Measurements from ENCODE around the gene RPS6KA2. TPM values are rescaled to one million over a fixed set of nuclear protein-coding genes. Genes with fewer than 3 reads are reported as not detected.

Gene RPS6KA2
- total RNA-seq, 1 donor from 2014 or later, result 10.4 TPM

DNA sequence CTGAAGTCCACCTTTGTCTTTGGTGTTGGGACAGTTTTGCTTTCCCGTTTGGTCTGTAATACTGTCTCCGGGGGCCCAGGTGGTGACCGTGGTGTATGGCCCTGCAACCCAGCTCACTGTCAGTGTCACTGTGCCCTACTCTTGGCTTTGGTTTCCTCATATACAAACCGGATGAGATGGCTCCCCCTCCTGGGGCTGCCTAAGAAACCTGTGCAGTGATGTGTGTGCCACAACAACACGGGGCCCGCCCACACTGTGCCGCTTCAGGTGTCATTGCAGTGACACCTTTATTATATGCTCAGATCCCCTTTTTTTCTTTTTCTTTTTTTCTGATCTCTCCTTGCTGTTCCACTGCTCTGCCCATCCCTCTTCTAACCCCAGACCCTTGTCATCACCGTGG is 114.5 kb downstream of the RPS6KA2 start:
- Histone ChIP-seq H3K27ac (ENCODE audit: low read depth, low read length) (no peak overlapping the region), H3K4me3 (ENCODE audit: low read length in 3 of 3) (no peak overlapping the region), H3K27me3 (ENCODE audit: control insufficient read depth in 3 of 3, insufficient read depth in 3 of 3, low read length in 3 of 3) (no peaks in the 10 kb centered on the region), H3K4me1 (ENCODE audit: control insufficient read depth in 3 of 3, insufficient read depth in 3 of 3, low read length in 3 of 3) (no peaks in the 10 kb centered on the region), H3K9ac (ENCODE audit: low read depth in 1 of 3, low read length in 3 of 3) (no peak overlapping the region), H3K36me3 (ENCODE audit: control insufficient read depth in 3 of 3, insufficient read depth in 3 of 3, low read length in 3 of 3) (peaks cover 19 to 29% (median 28%) of the 10 kb centered on the region in 3 donors), H3K9me3 (ENCODE audit: control insufficient read depth in 3 of 3, low read length in 3 of 3) (no peaks in the 10 kb centered on the region)

DNA sequence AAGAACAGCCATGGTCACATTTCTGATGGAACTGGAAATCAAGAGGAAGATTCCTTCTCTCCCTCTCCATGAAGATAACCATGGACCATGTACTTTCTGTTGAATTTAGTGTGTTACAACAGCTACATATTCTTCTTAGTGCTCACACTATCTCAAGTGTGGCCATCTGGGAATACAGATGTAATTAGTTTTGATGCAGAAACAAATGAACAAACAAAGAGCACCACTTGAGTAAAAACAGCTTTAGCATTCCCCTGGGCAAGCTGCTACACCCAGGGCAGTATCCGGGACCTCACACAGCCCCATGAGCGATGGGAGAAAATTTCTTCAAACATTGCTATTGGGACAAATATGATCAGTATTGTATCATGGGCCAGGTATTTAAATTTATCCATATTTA is 115.7 kb downstream of the RPS6KA2 start:
- Histone ChIP-seq H3K4me3 (ENCODE audit: low read length in 3 of 3) (no peak overlapping the region), H3K9ac (ENCODE audit: low read depth in 1 of 3, low read length in 3 of 3) (no peak overlapping the region), H3K9me3 (ENCODE audit: control insufficient read depth in 3 of 3, low read length in 3 of 3) (no peaks in the 10 kb centered on the region), H3K36me3 (ENCODE audit: control insufficient read depth in 3 of 3, insufficient read depth in 3 of 3, low read length in 3 of 3) (peaks cover 27 to 40% (median 39%) of the 10 kb centered on the region in 3 donors), H3K4me1 (ENCODE audit: control insufficient read depth in 3 of 3, insufficient read depth in 3 of 3, low read length in 3 of 3) (no peaks in the 10 kb centered on the region), H3K27me3 (ENCODE audit: control insufficient read depth in 3 of 3, insufficient read depth in 3 of 3, low read length in 3 of 3) (no peaks in the 10 kb centered on the region), H3K27ac (ENCODE audit: low read depth, low read length) (no peak overlapping the region)

DNA sequence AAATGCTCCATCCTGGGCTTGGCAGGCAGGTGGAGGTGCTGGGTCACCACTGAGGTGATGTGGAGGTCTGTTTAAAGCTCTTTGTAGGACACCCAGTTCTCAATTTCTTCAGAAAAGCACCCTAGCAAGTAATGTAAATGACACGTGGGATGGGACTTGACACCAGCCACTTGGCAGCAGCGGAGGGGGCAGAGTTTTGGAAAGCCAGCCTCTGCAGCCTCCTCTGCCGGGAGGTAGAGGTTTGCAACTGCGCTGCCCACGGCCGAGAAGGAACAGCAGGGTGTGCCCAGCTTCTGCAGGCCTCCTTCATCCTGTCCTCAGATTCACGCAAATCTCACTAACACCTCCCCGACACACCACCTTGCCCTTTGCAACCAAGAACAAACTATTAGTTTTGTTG is 117.9 kb downstream of the RPS6KA2 start:
- no peak overlapping the region for H3K9ac ChIP-seq (ENCODE audit: low read depth in 1 of 3, low read length in 3 of 3)
- no peak overlapping the region for H3K27ac ChIP-seq (ENCODE audit: low read depth, low read length)
- H3K36me3 ChIP-seq (ENCODE audit: control insufficient read depth in 3 of 3, insufficient read depth in 3 of 3, low read length in 3 of 3), result peaks cover 38 to 52% (median 44%) of the 10 kb centered on the region in 3 donors
- H3K9me3 ChIP-seq (ENCODE audit: control insufficient read depth in 3 of 3, low read length in 3 of 3), result no peaks in the 10 kb centered on the region
- no peaks in the 10 kb centered on the region for H3K27me3 ChIP-seq (ENCODE audit: control insufficient read depth in 3 of 3, insufficient read depth in 3 of 3, low read length in 3 of 3)
- H3K4me3 ChIP-seq (ENCODE audit: low read length in 3 of 3), result no peak overlapping the region
- H3K4me1 ChIP-seq (ENCODE audit: control insufficient read depth in 3 of 3, insufficient read depth in 3 of 3, low read length in 3 of 3), result no peaks in the 10 kb centered on the region

DNA sequence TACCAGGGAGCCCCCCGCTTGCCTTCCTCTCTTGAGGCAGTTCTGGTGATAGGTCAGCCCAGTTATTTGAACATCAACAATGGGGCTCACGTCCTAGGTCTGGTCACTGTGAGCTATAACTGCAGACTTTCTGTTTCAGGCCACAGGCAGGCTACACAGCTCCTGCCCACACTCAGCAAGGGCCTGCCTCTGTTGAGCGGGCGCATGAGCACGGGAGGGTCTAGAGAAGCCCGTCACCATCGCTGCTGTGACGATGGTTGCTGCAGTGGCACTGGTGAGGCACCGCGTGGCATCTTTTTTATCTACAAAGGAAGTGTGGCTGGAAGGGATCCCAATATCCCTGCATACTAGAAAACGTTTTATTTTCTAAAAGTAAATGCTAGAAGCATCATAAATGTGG is 118.3 kb downstream of the RPS6KA2 start:
- no peak overlapping the region for H3K9ac ChIP-seq (ENCODE audit: low read depth in 1 of 3, low read length in 3 of 3)
- H3K9me3 ChIP-seq (ENCODE audit: control insufficient read depth in 3 of 3, low read length in 3 of 3), result no peaks in the 10 kb centered on the region
- peaks cover 42 to 53% (median 49%) of the 10 kb centered on the region in 3 donors for H3K36me3 ChIP-seq (ENCODE audit: control insufficient read depth in 3 of 3, insufficient read depth in 3 of 3, low read length in 3 of 3)

DNA sequence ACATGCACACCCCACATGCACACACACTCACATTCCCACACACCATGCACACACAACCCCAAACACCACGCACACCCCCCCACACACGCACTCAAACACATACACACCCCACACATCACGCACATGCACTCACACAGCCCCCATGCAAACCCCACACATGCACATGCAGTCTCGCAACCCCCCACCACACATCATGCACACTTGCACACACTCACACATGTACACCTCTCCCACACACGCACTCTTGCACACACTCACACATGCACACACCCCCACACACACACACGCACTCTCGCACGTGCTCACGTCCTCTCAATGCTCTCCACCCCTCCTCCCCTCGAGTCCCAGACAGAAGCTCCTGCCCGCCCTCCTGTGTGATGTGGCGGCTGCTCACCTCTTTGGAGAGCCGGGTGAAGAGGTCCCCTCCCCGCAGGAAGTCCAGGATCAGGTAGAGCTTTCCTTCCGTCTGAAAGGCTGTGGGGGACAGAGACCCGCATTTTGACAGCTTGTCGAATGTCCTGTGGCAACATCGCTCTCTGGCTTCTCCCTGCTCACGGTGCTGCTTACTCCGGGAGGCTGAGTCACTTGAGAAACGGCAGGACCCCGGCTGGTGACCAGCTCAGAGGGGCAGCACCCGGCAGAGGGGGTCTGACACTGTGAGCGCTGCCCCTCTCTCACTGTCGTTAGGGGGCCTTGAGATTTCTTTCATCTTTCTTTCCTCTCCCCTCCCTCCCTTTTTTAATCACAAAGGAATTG is 119.1 kb downstream of the RPS6KA2 start:
- H3K9me3 ChIP-seq (ENCODE audit: control insufficient read depth in 3 of 3, low read length in 3 of 3), result no peaks in the 10 kb centered on the region
- H3K4me1 ChIP-seq (ENCODE audit: control insufficient read depth in 3 of 3, insufficient read depth in 3 of 3, low read length in 3 of 3), result no peaks in the 10 kb centered on the region
- H3K27ac ChIP-seq (ENCODE audit: low read depth, low read length), result no peak overlapping the region
- peaks cover 49 to 57% (median 55%) of the 10 kb centered on the region in 3 donors for H3K36me3 ChIP-seq (ENCODE audit: control insufficient read depth in 3 of 3, insufficient read depth in 3 of 3, low read length in 3 of 3)
- no peak overlapping the region for H3K9ac ChIP-seq (ENCODE audit: low read depth in 1 of 3, low read length in 3 of 3)
- H3K4me3 ChIP-seq (ENCODE audit: low read length in 3 of 3), result no peak overlapping the region
- H3K27me3 ChIP-seq (ENCODE audit: control insufficient read depth in 3 of 3, insufficient read depth in 3 of 3, low read length in 3 of 3), result no peaks in the 10 kb centered on the region

More for the DNA sequence above, 118.3 kb downstream of the RPS6KA2 start:
- Histone ChIP-seq H3K4me3 (ENCODE audit: low read length in 3 of 3) (no peak overlapping the region), H3K27ac (ENCODE audit: low read depth, low read length) (no peak overlapping the region), H3K4me1 (ENCODE audit: control insufficient read depth in 3 of 3, insufficient read depth in 3 of 3, low read length in 3 of 3) (no peaks in the 10 kb centered on the region), H3K27me3 (ENCODE audit: control insufficient read depth in 3 of 3, insufficient read depth in 3 of 3, low read length in 3 of 3) (no peaks in the 10 kb centered on the region)

DNA sequence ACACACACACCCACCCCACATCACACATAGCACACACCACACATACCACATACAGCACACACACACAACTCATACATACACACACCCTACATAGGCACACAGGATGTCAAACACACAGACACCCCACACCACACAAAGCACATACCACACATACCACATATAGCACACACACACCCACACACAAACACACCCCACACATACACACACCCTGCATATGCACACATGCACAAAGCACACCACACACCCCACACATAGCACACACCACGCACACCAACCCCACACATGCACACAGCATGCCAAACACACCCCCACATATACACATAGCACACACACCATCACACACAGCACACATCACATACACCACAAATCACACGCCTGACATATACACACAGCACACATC is 119.7 kb downstream of the RPS6KA2 start:
- H3K4me1 ChIP-seq (ENCODE audit: control insufficient read depth in 3 of 3, insufficient read depth in 3 of 3, low read length in 3 of 3), result peaks cover 2 to 3% (median 3%) of the 10 kb centered on the region in 3 donors
- H3K36me3 ChIP-seq (ENCODE audit: control insufficient read depth in 3 of 3, insufficient read depth in 3 of 3, low read length in 3 of 3), result peaks cover 49 to 57% (median 57%) of the 10 kb centered on the region in 3 donors
- H3K27ac ChIP-seq (ENCODE audit: low read depth, low read length), result no peak overlapping the region
- H3K9me3 ChIP-seq (ENCODE audit: control insufficient read depth in 3 of 3, low read length in 3 of 3), result no peaks in the 10 kb centered on the region
- H3K9ac ChIP-seq (ENCODE audit: low read depth in 1 of 3, low read length in 3 of 3), result no peak overlapping the region
- H3K27me3 ChIP-seq (ENCODE audit: control insufficient read depth in 3 of 3, insufficient read depth in 3 of 3, low read length in 3 of 3), result no peaks in the 10 kb centered on the region
- H3K4me3 ChIP-seq (ENCODE audit: low read length in 3 of 3), result no peak overlapping the region

DNA sequence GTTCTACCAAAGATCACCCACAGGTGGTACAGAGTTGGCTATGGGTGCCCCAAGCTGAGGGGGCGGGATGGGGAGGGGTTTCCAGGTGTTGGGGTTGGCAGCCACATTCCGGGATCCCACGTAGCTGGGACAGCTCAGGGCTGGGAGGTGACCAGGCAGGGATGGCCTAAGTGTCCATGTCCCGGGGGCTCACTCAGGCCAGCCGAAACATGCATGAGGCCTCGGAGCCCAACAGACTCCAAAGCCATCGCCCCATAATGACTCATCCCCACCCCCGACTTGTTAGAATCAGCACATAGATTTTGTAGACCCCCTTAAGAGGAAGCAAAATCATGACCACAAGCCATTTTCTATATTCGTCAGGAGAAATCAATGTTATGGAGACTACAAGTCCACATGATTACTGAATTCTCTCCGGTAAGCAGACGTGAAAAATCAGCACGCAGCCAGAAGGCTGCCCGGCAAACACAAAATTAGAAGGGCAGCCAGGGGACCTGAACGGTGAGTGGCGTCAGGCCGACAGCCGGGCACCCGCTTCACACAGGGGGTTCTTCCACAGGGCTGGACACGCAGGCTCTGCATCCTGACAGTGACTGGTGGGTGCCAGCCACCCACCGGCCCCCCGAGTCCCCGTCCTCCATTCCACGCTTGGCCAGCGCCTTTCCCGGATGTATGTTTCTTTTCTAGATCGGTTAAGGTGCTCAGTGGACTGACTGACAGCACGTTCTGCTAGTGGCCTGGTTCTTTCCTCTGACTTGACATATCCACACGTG is 121.7 kb downstream of the RPS6KA2 start:
- Histone ChIP-seq H3K4me3 (ENCODE audit: low read length in 3 of 3) (no peak overlapping the region), H3K36me3 (ENCODE audit: control insufficient read depth in 3 of 3, insufficient read depth in 3 of 3, low read length in 3 of 3) (peaks cover 60 to 65% (median 62%) of the 10 kb centered on the region in 3 donors), H3K4me1 (ENCODE audit: control insufficient read depth in 3 of 3, insufficient read depth in 3 of 3, low read length in 3 of 3) (peaks cover 3 to 5% (median 4%) of the 10 kb centered on the region in 3 donors)

GRCh38 chr6:166504100-166504499 is 123.0 kb downstream of the RPS6KA2 start:
- Histone ChIP-seq H3K4me1 (ENCODE audit: control insufficient read depth in 3 of 3, insufficient read depth in 3 of 3, low read length in 3 of 3) (peaks cover 3 to 5% (median 4%) of the 10 kb centered on the region in 3 donors), H3K9ac (ENCODE audit: low read depth in 1 of 3, low read length in 3 of 3) (no peak overlapping the region), H3K36me3 (ENCODE audit: control insufficient read depth in 3 of 3, insufficient read depth in 3 of 3, low read length in 3 of 3) (peaks cover 60 to 67% (median 62%) of the 10 kb centered on the region in 3 donors), H3K4me3 (ENCODE audit: low read length in 3 of 3) (no peak overlapping the region), H3K27me3 (ENCODE audit: control insufficient read depth in 3 of 3, insufficient read depth in 3 of 3, low read length in 3 of 3) (no peaks in the 10 kb centered on the region), H3K27ac (ENCODE audit: low read depth, low read length) (no peak overlapping the region), H3K9me3 (ENCODE audit: control insufficient read depth in 3 of 3, low read length in 3 of 3) (no peaks in the 10 kb centered on the region)

More for the DNA sequence above, 121.7 kb downstream of the RPS6KA2 start:
- Histone ChIP-seq H3K9ac (ENCODE audit: low read depth in 1 of 3, low read length in 3 of 3) (no peak overlapping the region), H3K27me3 (ENCODE audit: control insufficient read depth in 3 of 3, insufficient read depth in 3 of 3, low read length in 3 of 3) (no peaks in the 10 kb centered on the region), H3K9me3 (ENCODE audit: control insufficient read depth in 3 of 3, low read length in 3 of 3) (no peaks in the 10 kb centered on the region), H3K27ac (ENCODE audit: low read depth, low read length) (no peak overlapping the region)

DNA sequence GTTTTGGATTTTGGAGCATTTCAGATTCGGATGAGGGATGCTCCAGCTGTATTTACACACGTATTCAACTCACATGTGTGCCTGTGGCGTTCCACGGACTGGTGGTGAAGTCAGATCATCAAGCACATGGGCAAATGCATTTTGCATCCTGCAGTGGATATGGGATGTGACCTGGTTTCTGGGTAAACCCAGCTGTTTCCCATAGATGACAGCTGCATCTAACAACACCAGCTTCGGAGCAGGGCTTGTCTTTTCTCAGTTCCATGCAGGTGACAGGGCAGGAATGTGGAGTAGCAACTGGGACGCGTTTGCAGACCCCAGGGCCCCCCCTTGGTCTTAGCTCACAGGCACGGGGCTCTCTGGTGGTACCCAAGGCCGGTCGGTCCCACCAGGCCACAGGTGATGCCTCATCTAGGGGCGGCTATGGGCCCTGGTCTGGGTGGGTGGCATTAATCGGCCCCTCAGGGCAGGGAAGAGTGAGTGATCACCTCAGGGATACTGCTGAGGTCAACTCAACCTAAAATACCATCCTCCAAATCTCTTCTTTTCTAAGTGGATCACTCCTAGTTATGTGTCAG is 123.8 kb downstream of the RPS6KA2 start:
- Histone ChIP-seq H3K27ac (ENCODE audit: low read depth, low read length) (no peak overlapping the region), H3K36me3 (ENCODE audit: control insufficient read depth in 3 of 3, insufficient read depth in 3 of 3, low read length in 3 of 3) (peaks cover 58 to 63% (median 59%) of the 10 kb centered on the region in 3 donors), H3K27me3 (ENCODE audit: control insufficient read depth in 3 of 3, insufficient read depth in 3 of 3, low read length in 3 of 3) (no peaks in the 10 kb centered on the region)

More for the DNA sequence above, 123.8 kb downstream of the RPS6KA2 start:
- peaks cover 3 to 5% (median 4%) of the 10 kb centered on the region in 3 donors for H3K4me1 ChIP-seq (ENCODE audit: control insufficient read depth in 3 of 3, insufficient read depth in 3 of 3, low read length in 3 of 3)
- H3K9me3 ChIP-seq (ENCODE audit: control insufficient read depth in 3 of 3, low read length in 3 of 3), result no peaks in the 10 kb centered on the region
- no peak overlapping the region for H3K4me3 ChIP-seq (ENCODE audit: low read length in 3 of 3)
- no peak overlapping the region for H3K9ac ChIP-seq (ENCODE audit: low read depth in 1 of 3, low read length in 3 of 3)

Data from skeletal muscle tissue (tissue), 4 donors.